GM19035 (cell line): Measurements from ENCODE around the gene SRPK3.
"Not testable (repeated sequence)": the region's sequence is repeated elsewhere in the genome, so short reads cannot be mapped to it uniquely, and the experiment has no call there.

Experiments used
- ATAC-seq: cut with Tn5 transposase; IDR thresholded peaks from one replicate; pipeline ENCODE4 v1.9.1; 2021; ENCODE audit not compliant: unreplicated experiment

The SRPK3 gene, protein sequence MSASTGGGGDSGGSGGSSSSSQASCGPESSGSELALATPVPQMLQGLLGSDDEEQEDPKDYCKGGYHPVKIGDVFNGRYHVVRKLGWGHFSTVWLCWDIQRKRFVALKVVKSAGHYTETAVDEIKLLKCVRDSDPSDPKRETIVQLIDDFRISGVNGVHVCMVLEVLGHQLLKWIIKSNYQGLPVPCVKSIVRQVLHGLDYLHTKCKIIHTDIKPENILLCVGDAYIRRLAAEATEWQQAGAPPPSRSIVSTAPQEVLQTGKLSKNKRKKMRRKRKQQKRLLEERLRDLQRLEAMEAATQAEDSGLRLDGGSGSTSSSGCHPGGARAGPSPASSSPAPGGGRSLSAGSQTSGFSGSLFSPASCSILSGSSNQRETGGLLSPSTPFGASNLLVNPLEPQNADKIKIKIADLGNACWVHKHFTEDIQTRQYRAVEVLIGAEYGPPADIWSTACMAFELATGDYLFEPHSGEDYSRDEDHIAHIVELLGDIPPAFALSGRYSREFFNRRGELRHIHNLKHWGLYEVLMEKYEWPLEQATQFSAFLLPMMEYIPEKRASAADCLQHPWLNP

DNA sequence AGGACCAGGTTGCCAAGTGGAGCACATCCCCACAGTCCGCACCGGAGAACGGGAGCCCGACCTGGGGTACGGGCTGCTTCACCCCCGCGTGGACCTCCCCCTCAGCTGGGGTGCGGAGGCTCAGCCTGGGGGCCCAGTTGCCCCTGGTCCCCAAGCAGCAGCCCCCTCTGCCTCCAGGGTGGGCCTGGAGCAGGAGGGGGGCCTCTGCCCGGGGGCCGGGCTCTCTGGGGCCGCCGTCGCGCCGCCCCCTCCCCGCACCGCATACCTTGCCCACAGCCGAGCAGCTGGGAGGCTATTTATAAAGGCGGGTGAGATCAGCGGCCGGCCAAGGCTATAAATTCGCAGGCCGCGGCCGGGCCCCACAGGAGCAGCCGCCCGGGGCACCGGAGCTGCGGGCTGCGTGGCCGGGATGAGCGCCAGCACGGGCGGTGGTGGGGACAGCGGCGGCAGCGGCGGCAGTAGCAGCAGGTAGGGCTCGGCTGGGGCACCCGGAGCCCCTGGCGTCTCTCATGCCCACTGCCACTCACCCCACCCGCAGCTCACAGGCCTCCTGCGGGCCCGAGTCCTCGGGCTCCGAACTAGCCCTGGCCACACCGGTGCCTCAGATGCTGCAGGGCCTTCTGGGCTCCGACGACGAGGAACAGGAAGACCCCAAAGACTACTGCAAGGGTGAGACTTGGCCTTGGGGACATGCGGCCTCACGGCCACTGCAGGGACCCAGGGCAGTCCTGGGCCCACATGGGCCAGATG lies at the start of gene SRPK3:
SRPK3 (plus strand) TSS at position 364 of the 750 bp plus-strand sequence; CDS start at position 410, 46 bp downstream.
- ATAC-seq: no peak

DNA sequence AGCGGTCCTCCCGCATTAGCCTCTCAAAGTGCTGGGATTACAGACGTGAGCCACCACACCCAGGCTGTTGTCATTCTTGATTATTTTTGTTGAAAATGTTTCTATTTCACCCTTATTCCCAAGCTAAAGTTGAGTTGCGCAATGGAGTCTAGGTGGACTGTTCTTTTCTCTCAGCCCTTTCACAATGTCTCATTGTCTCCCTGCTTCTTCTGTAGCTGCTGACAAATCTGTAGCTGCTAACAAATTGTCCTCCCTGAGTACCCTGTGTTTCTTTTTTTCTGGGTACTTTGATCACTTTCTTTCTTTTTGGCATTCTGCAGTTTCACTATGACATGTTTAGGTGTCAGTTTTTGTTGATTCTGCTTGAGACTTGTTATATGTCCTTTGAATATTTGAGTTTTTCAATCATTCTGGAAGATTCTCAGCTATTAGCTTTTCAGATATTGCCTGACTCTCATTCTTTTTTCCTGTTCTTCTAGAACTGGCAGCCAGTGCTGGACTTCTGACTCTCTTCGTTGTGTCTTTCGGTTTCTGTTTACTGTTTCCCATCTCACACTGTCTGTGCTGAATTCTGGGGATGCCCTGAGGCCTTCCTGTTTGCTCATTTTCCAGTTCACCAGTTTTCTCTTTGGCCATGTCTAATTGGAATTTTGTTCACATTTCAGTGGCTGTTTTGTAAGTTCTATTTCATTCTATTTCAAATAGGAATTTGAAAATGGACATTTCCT lies 49.6 kb upstream of the SRPK3 start:
- ATAC-seq: no peak

DNA sequence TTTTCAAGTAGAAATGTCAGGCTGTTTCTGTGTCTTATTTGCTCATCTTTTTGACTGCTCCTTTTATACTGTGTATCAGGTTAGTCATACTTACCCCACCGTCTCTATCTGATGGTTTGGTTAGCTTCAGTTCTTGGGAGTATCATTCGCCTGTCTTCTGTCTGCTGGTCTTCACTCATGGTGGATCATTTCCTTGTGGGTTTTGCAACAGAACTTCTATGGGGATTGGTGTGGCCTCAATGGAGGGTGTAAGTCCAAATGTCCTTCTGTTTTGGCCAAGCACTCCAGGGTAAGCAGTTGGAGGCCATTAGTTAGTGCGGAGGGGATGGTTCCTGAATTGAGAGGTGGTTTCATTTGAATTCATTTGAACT lies 49.0 kb upstream of the SRPK3 start:
- no peak for ATAC-seq

DNA sequence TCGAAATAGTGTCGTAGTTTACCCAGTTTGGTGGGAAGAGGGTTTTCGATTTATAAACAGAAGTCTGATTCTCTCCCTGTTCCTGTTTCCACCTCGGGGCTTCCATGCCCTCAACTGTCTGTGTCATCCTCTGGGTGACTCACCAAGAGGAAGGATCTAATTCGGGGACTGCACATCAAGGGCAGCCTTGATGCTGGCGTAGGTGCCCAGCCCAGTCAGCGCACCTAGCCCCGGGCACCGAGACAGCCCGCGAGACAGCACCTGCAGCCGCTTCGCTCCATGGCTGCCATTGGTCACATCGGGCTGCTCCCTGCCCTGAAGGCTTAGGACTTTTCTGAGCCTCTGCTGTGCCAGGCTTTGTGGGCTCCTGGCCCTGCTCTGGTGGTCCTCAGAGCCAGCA lies 48.4 kb upstream of the SRPK3 start:
- no peak for ATAC-seq

DNA sequence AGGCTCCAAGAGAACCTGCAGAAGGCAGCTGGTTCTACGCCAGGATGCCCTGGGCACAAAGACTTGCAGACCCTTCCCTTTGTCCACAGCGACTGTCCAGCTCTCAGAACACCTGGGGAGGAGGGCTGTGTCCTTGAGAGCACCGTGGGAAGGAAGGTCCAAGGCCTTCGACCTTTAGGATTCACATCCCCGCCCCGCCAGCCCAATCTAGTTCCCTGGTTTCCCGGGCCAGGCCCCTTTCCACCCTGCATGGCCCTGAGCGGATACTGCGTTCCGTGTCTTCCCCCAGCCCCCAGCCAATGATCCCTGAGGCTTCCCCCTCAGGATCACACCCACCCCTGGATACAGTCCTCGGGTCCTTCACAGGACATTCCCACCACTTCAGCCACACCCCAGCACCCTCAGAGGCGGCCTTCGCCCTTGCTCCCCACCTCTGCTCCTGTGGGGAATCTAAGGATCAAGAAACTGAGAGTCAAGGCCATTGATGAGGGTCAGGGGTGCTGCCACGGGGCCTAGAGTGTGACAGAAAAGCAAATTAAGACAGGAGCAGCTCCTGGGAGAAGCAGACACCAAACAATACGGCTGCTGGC lies 47.1 kb upstream of the SRPK3 start:
- no peak for ATAC-seq

DNA sequence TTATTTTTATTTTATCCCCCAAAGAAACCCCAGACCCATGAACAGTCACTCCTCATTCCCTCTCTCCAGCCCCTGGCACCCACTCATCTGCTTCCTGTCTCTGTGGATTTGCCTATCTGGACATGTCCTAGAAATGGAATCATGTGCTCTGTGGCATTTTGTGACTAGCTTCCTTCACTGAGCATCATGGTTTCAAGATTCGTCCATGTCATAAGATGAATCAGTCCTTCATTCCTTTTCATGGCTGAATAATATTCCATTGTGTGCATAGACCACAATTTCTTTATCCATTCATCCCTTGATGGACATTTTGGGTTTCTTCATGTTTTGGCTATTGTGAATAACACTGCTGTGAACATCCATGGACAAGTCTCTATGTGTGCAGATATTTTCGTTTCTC lies 46.0 kb upstream of the SRPK3 start:
- ATAC-seq: no peak

DNA sequence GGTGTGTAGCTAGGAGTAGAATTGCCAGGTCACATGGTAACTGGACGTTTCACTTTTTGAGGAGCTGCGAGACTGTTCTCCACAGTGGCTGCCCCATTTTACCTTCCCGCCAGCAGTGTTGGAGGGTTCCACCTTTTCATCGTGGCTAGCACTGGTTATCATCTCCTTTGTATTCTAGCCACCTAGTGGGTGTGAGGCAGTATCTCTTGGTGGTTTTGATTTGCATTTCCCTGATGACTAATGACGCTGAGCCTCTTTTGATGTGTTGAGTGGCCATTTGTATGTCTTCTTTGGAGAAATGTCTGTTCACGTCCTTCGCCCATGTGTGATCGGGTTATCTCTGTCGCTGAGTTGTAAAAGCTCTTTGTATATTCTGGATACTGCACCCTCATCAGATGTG lies 45.6 kb upstream of the SRPK3 start:
- ATAC-seq: no peak

DNA sequence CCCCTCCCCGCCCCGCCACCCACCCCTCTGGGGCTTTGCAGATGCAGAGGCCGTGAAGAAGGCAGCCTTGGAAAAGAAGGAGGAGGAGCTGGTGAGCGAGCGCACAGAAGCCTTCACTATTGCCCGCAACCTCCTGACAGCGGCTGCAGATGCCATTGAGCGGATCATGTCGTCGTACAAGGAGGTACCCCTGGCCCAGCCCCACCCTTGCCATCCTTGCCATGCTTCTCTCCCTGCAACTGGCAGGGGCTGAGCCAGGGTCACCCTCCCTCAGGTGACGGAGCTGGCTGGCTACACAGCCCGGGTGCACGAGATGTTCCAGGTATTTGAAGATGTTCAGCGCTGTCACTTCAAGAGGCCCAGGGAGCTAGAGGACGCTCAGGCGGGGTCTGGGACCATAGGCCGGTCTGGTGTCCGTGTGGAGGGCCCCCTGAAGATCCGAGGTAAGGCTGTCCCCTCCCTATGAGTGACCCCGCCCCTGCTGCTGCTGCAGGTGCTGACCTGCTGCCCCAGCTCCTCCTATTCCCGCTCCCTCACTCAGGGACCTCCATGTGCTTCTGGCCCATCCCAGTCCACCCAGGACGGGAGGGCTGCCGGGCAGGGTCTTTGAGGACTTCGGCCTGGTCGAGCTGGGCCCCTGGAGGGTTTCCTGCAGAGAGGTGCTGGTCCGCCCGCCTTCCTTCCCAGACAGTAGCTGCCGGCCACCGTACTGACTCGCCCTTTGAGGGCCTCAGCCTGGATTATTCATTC lies 44.6 kb upstream of the SRPK3 start:
- ATAC-seq: no peak

DNA sequence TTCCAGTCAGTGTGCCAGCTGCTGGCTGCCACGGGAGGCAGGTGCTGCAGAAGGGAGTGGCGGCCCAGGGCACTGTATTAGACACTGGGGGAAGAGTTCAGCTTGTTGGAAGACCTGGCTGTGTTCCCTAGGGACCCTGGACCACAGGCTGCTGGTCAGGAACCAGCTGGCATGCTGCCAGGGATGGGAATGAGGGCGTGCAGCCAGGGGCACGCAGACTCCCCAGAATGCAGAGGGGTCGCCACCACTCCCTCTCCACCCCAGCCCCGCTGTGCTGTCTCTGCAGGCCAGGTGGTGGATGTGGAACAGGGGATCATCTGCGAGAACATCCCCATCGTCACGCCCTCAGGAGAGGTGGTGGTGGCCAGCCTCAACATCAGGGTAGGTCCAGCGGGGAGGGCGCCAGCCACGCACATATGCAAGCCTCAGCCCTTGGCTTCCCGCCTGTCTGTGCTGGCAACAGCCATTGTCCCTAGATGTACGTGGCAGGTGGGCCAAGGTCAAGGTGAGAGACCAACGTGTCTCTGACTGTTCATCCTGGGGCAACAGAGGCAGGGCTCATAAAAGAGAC lies 43.9 kb upstream of the SRPK3 start:
- ATAC-seq: no peak

DNA sequence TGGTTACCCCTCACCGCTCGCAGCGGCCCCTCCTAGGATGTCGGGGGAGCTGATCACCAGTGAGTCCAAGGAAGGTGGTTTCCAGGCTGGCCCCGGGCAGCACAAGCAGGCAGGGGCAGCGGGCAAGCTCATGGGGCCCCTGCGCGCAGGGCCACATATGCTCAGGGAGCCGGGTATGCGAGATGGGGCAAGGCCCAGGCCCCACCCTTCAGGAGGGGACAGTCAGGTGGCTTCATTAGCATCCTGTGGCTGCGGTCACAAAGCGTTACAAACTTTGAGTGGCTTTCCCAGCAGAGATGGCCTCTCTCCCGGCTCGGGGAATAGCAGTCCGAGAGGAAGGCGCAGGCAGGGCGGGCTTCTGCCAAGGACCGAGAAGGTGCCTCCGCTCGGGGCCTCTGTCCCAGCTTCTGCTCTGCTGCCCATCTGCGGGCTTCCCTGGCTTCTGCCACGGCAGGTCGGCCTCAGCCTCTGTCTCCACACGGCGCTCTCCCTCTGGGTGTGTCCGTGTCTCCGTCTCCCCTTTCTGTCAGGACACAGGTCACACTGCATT lies 42.7 kb upstream of the SRPK3 start:
- no peak for ATAC-seq

DNA sequence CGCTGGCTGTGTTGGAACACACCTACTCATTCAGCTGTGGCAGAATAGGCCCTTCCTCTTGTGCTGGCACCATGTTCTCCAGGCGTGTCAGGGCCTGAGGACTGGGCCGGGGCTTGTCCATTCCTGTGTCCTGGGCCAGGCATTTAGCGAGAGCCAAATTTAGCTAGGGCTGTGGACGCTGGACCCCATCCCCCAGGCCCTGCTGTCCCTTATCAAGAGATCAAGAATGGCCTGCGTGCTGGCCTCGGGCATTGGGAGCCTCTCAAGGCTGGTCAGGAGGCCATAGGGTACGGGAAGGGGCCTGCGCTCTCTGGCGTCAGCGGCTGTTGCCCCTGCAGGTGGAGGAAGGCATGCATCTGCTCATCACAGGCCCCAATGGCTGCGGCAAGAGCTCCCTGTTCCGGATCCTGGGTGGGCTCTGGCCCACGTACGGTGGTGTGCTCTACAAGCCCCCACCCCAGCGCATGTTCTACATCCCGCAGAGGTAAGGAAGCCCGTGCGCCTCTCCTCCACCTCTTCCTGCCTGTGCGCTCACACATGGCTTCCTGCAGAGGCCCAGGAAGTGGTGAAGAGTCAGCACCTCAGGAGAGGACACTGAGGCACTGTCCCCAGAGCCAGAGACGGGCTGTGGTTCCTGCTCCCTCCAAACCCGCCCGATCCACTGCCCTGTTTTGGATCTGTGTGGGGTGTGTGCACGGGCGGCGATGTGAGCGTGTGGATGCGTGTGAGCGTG lies 40.9 kb upstream of the SRPK3 start:
- no peak for ATAC-seq

DNA sequence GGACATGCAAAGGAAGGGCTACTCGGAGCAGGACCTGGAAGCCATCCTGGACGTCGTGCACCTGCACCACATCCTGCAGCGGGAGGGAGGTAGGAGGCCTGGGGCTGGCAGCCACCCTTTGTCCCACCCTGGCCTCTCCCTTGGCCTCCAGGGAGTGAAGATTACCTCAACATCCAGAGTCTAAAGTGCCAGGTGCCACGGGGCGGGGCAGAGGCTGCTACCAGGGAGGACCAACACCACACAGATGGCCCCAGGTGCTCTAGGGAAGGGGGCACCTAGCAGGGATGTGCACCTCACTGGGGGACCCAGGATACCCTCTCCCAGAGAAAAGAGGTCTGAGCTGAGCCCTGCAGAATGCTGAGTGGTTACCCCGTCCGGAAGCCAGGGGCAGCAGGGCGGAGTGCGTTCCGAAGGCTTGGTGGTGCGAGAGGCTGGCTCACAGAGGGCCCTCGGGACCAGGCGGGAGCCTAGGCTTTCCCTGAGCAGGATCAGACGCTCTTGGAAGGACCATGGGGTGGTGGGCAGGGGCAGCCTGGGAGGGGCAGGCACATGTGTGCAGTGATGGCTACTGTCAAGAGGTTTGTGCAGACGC lies 40.1 kb upstream of the SRPK3 start:
- no peak for ATAC-seq

DNA sequence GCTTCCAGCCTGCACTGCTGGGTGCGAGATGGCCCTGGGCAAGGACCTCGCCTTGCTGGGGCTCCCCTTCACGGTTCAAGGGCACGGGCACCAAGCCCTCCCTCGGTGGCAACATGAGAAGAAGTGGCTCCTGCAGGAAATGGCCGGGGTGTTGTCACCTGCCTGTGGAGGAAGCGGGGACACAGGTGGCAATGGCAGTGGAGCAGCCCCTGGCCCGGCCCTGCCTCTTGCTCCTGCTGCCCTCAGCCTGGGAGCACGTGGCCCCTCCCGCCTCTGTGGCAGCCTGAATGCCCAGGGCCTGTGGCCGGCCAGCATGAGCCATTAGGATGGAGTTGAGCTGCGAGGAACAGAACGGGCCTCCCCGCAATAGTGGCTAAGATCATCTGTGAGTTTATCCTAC lies 39.4 kb upstream of the SRPK3 start:
- no peak for ATAC-seq

DNA sequence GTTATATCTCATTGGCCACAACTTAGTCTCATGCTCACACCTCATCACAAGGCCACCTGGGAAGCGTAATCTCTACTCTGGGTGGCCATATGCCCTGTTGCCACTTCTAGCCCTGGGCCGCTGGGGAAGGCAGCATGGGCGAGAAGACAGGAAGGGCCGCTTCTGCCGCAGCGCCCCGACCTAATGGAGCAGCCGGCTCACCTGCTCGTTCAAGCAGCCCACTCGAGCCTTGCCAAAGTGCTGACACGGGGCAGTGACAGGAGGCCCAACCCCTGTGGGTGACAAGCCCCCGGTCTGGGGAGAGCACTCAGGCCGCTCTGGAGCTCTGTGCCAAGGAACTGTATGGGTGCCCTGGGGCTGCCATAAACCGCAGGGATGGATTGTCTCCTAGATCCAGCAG lies 38.7 kb upstream of the SRPK3 start:
- ATAC-seq: not testable (repeated sequence)

DNA sequence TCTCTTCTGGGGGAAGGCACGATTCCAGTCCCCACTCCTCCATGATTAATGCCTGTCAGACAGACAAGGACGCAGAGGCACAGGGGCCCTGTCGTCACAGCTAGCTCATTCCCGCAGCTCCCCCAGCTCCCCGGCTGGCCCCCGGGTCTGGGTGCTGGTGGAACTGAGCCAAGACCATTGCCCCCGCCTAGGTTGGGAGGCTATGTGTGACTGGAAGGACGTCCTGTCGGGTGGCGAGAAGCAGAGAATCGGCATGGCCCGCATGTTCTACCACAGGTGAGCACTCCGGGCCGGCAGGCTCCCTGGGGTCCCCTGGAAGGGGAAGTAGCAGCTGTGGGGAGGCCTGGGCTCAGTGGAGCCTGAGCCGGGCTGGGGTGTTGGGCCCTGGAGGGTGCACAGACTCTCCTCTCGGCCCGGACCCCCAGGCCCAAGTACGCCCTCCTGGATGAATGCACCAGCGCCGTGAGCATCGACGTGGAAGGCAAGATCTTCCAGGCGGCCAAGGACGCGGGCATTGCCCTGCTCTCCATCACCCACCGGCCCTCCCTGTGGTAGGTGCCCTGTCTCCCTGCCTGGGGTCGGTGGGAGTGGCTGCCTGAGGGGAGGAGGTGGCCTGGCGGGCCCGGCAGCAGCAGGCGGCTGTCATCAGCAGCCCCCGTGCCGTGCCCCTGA lies 37.9 kb upstream of the SRPK3 start:
- not testable (repeated sequence) for ATAC-seq

DNA sequence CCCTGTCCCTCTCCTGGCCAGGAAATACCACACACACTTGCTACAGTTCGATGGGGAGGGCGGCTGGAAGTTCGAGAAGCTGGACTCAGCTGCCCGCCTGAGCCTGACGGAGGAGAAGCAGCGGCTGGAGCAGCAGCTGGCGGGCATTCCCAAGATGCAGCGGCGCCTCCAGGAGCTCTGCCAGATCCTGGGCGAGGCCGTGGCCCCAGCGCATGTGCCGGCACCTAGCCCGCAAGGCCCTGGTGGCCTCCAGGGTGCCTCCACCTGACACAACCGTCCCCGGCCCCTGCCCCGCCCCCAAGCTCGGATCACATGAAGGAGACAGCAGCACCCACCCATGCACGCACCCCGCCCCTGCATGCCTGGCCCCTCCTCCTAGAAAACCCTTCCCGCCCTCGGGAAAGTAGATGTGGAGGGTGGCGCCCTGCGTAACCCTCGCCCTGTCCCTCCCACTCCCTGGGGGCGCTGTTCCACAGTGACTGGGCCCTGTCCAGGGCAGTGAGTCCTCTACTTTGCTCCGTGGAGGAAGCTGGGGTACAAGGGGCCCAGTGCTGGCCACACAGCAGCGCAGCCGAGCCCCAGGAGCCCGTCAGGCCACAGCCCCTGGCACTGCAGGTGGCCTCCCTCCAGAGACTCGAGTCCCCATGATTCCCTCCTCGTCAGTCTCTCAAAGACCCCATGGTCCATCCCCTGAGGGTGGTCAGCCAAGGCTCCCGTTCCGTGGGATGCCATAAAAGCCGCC lies 37.2 kb upstream of the SRPK3 start:
- not testable (repeated sequence) for ATAC-seq
